22Rv1 (cell line): ENCODE data around the gene LRMDA.

Experiments
- H3K27ac ChIP-seq: fragments of 450-650 bp; 2 replicates; pipeline ENCODE4 v1.5.1; 2017
- CTCF ChIP-seq: fragments of 450-650 bp; IDR thresholded peaks from 2 replicates; pipeline ENCODE4 v1.5.1; 2017; ENCODE audit warnings: mild to moderate bottlenecking
- ZFX ChIP-seq: fragments of 450-650 bp; IDR thresholded peaks from 2 replicates; pipeline ENCODE4 v1.6.1; 2017; ENCODE audit warnings: antibody characterized with exemption, borderline replicate concordance

Gene LRMDA

GRCh38 chr10:75857269-75857846, 425.9 kb downstream of the LRMDA start:
- H3K27ac ChIP-seq, result no peak overlapping the region
- TF ChIP-seq CTCF (no peak), ZFX (no peak)

- H3K27ac ChIP-seq, result no peak overlapping the region
- TF ChIP-seq ZFX (no peak), CTCF (no peak)
Observed at GRCh38 chr10:75857896-75858295, 426.5 kb downstream of the LRMDA start.

GRCh38 chr10:75858339-75858738, 426.9 kb downstream of the LRMDA start:
- TF ChIP-seq ZFX (no peak), CTCF (no peak)
- no peak overlapping the region for H3K27ac ChIP-seq

GRCh38 chr10:75859141-75859540, 427.7 kb downstream of the LRMDA start:
- no peak overlapping the region for H3K27ac ChIP-seq
- TF ChIP-seq CTCF, result no peak
- no peak for TF ChIP-seq ZFX

GRCh38 chr10:75860009-75860408, 428.6 kb downstream of the LRMDA start:
- no peak for TF ChIP-seq ZFX
- H3K27ac ChIP-seq, result no peak overlapping the region

- no peak for TF ChIP-seq ZFX
- TF ChIP-seq CTCF, result no peak
- no peak overlapping the region for H3K27ac ChIP-seq
Observed at GRCh38 chr10:75861582-75861981, 430.2 kb downstream of the LRMDA start.

GRCh38 chr10:75862935-75863334, 431.5 kb downstream of the LRMDA start:
- H3K27ac ChIP-seq, result no peak overlapping the region
- TF ChIP-seq CTCF (no peak), ZFX (no peak)

GRCh38 chr10:75864717-75865116, 433.3 kb downstream of the LRMDA start:
- TF ChIP-seq CTCF (no peak), ZFX (no peak)
- H3K27ac ChIP-seq, result no peak overlapping the region
